ENCODE results near the gene ELK1. TPM values are rescaled to one million over a fixed set of nuclear protein-coding genes. Genes with fewer than 3 reads are reported as not detected.

ELK1 gene
- total RNA-seq, 1 experiment from 2014 or later: 43.9 TPM

DNA sequence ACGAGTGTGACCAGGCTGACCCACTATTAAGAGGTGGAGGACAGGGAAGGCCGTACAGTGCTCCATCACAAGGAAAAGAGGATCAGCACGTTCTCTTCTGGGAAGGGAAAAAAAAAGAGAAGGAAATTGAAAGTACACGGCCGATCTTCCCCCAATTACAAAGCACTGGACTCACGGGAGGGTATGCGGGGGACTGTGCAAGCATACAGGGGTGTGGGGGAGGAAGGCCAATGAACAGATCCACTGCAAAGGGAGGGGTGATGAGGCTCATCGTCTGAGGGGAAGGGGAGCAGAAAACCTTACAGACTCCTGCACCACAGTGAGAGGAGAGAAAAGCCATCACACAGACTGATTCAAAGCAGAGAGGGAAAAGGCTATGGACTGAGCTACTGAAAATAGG, 1.1 kb downstream of the ELK1 start:
- peaks cover 41% of the 10 kb centered on the region for H3K36me3 Mint-ChIP-seq (ENCODE audit: insufficient read depth, unreplicated experiment)
- no peaks in the 10 kb centered on the region for H3K9me3 Mint-ChIP-seq (ENCODE audit: low read depth, unreplicated experiment)
- TF ChIP-seq, protein P1, sequence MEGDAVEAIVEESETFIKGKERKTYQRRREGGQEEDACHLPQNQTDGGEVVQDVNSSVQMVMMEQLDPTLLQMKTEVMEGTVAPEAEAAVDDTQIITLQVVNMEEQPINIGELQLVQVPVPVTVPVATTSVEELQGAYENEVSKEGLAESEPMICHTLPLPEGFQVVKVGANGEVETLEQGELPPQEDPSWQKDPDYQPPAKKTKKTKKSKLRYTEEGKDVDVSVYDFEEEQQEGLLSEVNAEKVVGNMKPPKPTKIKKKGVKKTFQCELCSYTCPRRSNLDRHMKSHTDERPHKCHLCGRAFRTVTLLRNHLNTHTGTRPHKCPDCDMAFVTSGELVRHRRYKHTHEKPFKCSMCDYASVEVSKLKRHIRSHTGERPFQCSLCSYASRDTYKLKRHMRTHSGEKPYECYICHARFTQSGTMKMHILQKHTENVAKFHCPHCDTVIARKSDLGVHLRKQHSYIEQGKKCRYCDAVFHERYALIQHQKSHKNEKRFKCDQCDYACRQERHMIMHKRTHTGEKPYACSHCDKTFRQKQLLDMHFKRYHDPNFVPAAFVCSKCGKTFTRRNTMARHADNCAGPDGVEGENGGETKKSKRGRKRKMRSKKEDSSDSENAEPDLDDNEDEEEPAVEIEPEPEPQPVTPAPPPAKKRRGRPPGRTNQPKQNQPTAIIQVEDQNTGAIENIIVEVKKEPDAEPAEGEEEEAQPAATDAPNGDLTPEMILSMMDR (IDR thresholded peaks at IDR 0.05; ENCODE audit: unreplicated experiment): no peak
- intact Hi-C loops (cut with micrococcal nuclease; ENCODE audit: unreplicated experiment): no loop called here
- no peaks in the 10 kb centered on the region for H3K27me3 Mint-ChIP-seq (ENCODE audit: unreplicated experiment)
- no peak for DNase-seq
- no TSS peak for BruUV-seq (replicated peaks)
- H3K4me1 Mint-ChIP-seq (ENCODE audit: low read depth, unreplicated experiment): peaks cover 42% of the 10 kb centered on the region
- CTCF ChIA-PET: interaction anchor here (0.6 kb wide), 1 partner anchor 1878 kb away, joined by 5 read pairs; no protein-coding TSS in a partner anchor
- peak overlapping the region; percentile 77 for H3K4me3 Mint-ChIP-seq (ENCODE audit: low read depth, unreplicated experiment)
- peak overlapping the region; percentile 82 for H3K27ac Mint-ChIP-seq (ENCODE audit: unreplicated experiment)

DNA sequence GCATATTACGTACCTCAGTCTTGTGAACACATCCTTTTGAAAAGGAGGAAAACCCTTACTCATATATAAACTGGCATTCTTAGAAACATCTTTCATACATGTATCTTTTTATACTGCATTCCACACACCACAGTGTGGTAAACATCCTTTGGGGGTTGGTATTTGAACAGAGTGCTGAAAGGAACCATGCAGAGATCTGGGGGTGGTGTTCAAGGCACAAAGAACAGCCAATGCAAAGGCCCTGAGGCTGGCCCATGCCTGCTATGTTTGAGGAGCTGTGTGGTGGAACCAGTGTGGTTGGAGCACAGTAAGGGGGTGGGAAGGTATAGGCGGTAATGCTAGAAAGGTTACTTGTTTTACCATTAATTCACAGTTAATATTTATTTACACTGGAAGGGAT, 2.0 kb downstream of the ELK1 start:
- Mint-ChIP-seq H3K9me3 (ENCODE audit: low read depth, unreplicated experiment) (no peaks in the 10 kb centered on the region), H3K27ac (ENCODE audit: unreplicated experiment) (no peak overlapping the region), H3K4me3 (ENCODE audit: low read depth, unreplicated experiment) (peak overlapping the region; percentile 77), H3K27me3 (ENCODE audit: unreplicated experiment) (no peaks in the 10 kb centered on the region), H3K36me3 (ENCODE audit: insufficient read depth, unreplicated experiment) (peaks cover 43% of the 10 kb centered on the region), H3K4me1 (ENCODE audit: low read depth, unreplicated experiment) (peaks cover 46% of the 10 kb centered on the region)
- intact Hi-C loops (cut with micrococcal nuclease; ENCODE audit: unreplicated experiment): no loop called here
- DNase-seq: no peak
- TF ChIP-seq, protein P1 (IDR thresholded peaks at IDR 0.05; ENCODE audit: unreplicated experiment): no peak
- CTCF ChIA-PET: interaction anchor here (0.5 kb wide), 1 partner anchor 110 kb away, joined by 3 read pairs; no protein-coding TSS in a partner anchor
- no TSS peak for BruUV-seq (replicated peaks)

DNA sequence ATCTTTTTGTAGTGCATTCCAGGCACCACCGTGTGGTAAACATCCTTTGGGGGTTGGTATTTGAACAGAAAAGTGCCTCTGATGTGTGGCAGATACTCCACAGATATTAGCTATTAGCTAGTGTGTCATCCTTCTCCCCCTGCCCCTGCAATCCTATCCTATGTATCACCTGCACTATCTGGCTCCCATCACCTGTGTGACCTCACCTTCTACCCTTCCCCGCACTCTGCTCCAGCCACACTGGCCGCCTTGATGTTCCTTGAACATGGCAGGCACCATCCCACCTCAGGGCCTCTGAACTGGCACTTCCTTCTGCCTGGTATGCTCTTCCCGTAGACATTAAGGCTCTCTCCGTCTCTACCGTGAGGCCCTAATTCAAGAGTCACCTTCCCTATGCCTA, 3.7 kb downstream of the ELK1 start:
- Mint-ChIP-seq H3K36me3 (ENCODE audit: insufficient read depth, unreplicated experiment) (peaks cover 40% of the 10 kb centered on the region), H3K27me3 (ENCODE audit: unreplicated experiment) (no peaks in the 10 kb centered on the region), H3K27ac (ENCODE audit: unreplicated experiment) (no peak overlapping the region), H3K4me3 (ENCODE audit: low read depth, unreplicated experiment) (no peak overlapping the region), H3K9me3 (ENCODE audit: low read depth, unreplicated experiment) (no peaks in the 10 kb centered on the region), H3K4me1 (ENCODE audit: low read depth, unreplicated experiment) (peaks cover 46% of the 10 kb centered on the region)
- DNase-seq: no peak
- BruUV-seq (replicated peaks): no TSS peak
- intact Hi-C loops (cut with micrococcal nuclease; ENCODE audit: unreplicated experiment): no loop called here
- CTCF ChIA-PET: interaction anchor here (0.5 kb wide), 1 partner anchor 128 kb away, joined by 4 read pairs; no protein-coding TSS in a partner anchor
- TF ChIP-seq, protein P1 (IDR thresholded peaks at IDR 0.05; ENCODE audit: unreplicated experiment): no peak

DNA sequence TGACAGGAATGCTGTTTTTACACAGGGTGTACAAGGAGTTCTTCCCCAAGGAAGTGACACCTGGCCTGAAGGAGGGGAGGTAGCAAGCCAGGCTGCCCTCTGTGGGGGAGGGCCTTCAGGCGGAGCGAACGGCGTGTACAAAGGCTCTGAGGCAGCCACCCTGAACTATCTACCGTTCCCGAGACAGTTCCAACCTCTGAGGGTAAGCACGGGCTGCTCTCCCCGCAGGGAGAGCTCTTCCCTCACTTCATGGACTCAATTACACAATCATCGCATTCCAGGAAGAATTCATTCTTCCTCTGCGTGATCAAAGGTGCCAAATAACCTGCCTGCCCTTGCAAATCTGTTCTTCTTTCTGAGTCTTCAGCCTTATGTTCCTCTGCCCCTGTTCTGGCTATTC, 4.8 kb downstream of the ELK1 start:
- TF ChIP-seq, protein P1 (IDR thresholded peaks at IDR 0.05; ENCODE audit: unreplicated experiment): no peak
- H3K4me1 Mint-ChIP-seq (ENCODE audit: low read depth, unreplicated experiment): peaks cover 37% of the 10 kb centered on the region
- peaks cover 34% of the 10 kb centered on the region for H3K36me3 Mint-ChIP-seq (ENCODE audit: insufficient read depth, unreplicated experiment)
- no TSS peak for BruUV-seq (replicated peaks)
- H3K27ac Mint-ChIP-seq (ENCODE audit: unreplicated experiment): no peak overlapping the region
- H3K4me3 Mint-ChIP-seq (ENCODE audit: low read depth, unreplicated experiment): no peak overlapping the region
- intact Hi-C loops (cut with micrococcal nuclease; ENCODE audit: unreplicated experiment): no loop called here
- DNase-seq: no peak
- H3K9me3 Mint-ChIP-seq (ENCODE audit: low read depth, unreplicated experiment): peaks cover 3% of the 10 kb centered on the region
- H3K27me3 Mint-ChIP-seq (ENCODE audit: unreplicated experiment): no peaks in the 10 kb centered on the region
- CTCF ChIA-PET: no interaction called here

All from Calu3 (cell line).